Measurements from ENCODE around the gene SLC39A11. TPM values are rescaled to one million over a fixed set of nuclear protein-coding genes. Genes with fewer than 3 reads are reported as not detected.

SLC39A11 gene
- total RNA-seq, 6 donors from 2014 or later = 16.3 to 57.6 (median 29.5) TPM

GRCh38 chr17:73105431-73105830 lies 12.9 kb upstream of the SLC39A11 start:
- no peaks in the 10 kb centered on the region for H3K27me3 ChIP-seq
- no peaks in the 10 kb centered on the region for H3K4me1 ChIP-seq
- H3K9me3 ChIP-seq = no peaks in the 10 kb centered on the region
- H3K36me3 ChIP-seq = no peaks in the 10 kb centered on the region
- ATAC-seq (ENCODE audit: low FRiP score in 2 of 2) (no peak), DNase-seq (no peak)
- TF ChIP-seq POLR2AphosphoS5 (IDR thresholded peaks at IDR 0.05) (no peak), POLR2A (IDR thresholded peaks at IDR 0.05) (no peak), EP300 (IDR thresholded peaks at IDR 0.05) (no peak), CTCF (IDR thresholded peaks at IDR 0.05) (no peak)
- WGBS, 2 donors = 61 to 87% methylated on average over 1 of the region's 1 CpG
- H3K4me3 ChIP-seq = no peak overlapping the region
- no peak overlapping the region for H3K27ac ChIP-seq

- H3K27me3 ChIP-seq = no peaks in the 10 kb centered on the region
- no peaks in the 10 kb centered on the region for H3K4me1 ChIP-seq
- no peak overlapping the region for H3K4me3 ChIP-seq
- no peaks in the 10 kb centered on the region for H3K36me3 ChIP-seq
- no peak for TF ChIP-seq POLR2A (IDR thresholded peaks at IDR 0.05)
- TF ChIP-seq EP300 (IDR thresholded peaks at IDR 0.05) = no peak
- no peak for TF ChIP-seq POLR2AphosphoS5 (IDR thresholded peaks at IDR 0.05)
- TF ChIP-seq CTCF (IDR thresholded peaks at IDR 0.05) = no peak
- WGBS, 2 donors = 83 to 91% methylated on average over 3 of the region's 3 CpGs
- DNase-seq = no peak
- no peak for ATAC-seq (ENCODE audit: low FRiP score in 2 of 2)
- no peaks in the 10 kb centered on the region for H3K9me3 ChIP-seq
- H3K27ac ChIP-seq = no peak overlapping the region
These were observed 12.0 kb upstream of the SLC39A11 start for GRCh38 chr17:73104450-73104849.

- Histone ChIP-seq H3K9me3 (no peaks in the 10 kb centered on the region), H3K4me3 (no peak overlapping the region), H3K4me1 (no peaks in the 10 kb centered on the region), H3K36me3 (no peaks in the 10 kb centered on the region), H3K27ac (no peak overlapping the region), H3K27me3 (no peaks in the 10 kb centered on the region)
- TF ChIP-seq POLR2AphosphoS5 (IDR thresholded peaks at IDR 0.05) (no peak), EP300 (IDR thresholded peaks at IDR 0.05) (no peak), CTCF (IDR thresholded peaks at IDR 0.05) (no peak), POLR2A (IDR thresholded peaks at IDR 0.05) (no peak)
- DNase-seq (peak in 1 of 2 donors; percentile 22), ATAC-seq (ENCODE audit: low FRiP score in 2 of 2) (no peak)
- 74 to 80% methylated on average over 12 of the region's 12 CpGs for WGBS, 2 donors
These were observed 11.3 kb upstream of the SLC39A11 start for GRCh38 chr17:73103641-73104335.

- Histone ChIP-seq H3K4me3 (no peak overlapping the region), H3K9me3 (no peaks in the 10 kb centered on the region), H3K36me3 (no peaks in the 10 kb centered on the region), H3K4me1 (peaks cover 0 to 5% (median 2%) of the 10 kb centered on the region in 4 donors), H3K27ac (no peak overlapping the region), H3K27me3 (no peaks in the 10 kb centered on the region)
- no peak for DNase-seq
- no peak for ATAC-seq (ENCODE audit: low FRiP score in 2 of 2)
- TF ChIP-seq POLR2A (IDR thresholded peaks at IDR 0.05) (no peak), POLR2AphosphoS5 (IDR thresholded peaks at IDR 0.05) (no peak), EP300 (IDR thresholded peaks at IDR 0.05) (no peak), CTCF (IDR thresholded peaks at IDR 0.05) (no peak)
- WGBS, 2 donors = 84 to 89% methylated on average over 6 of the region's 6 CpGs
These were observed 8.5 kb upstream of the SLC39A11 start for GRCh38 chr17:73101031-73101430.

- no peak overlapping the region for H3K27ac ChIP-seq
- H3K4me1 ChIP-seq = peaks cover 0 to 5% (median 2%) of the 10 kb centered on the region in 4 donors
- no peaks in the 10 kb centered on the region for H3K9me3 ChIP-seq
- no peaks in the 10 kb centered on the region for H3K36me3 ChIP-seq
- WGBS, 2 donors = 95 to 97% methylated on average over 2 of the region's 2 CpGs
- DNase-seq (no peak), ATAC-seq (ENCODE audit: low FRiP score in 2 of 2) (no peak)
- no peaks in the 10 kb centered on the region for H3K27me3 ChIP-seq
- TF ChIP-seq EP300 (IDR thresholded peaks at IDR 0.05) (no peak), CTCF (IDR thresholded peaks at IDR 0.05) (no peak), POLR2A (IDR thresholded peaks at IDR 0.05) (no peak), POLR2AphosphoS5 (IDR thresholded peaks at IDR 0.05) (no peak)
- no peak overlapping the region for H3K4me3 ChIP-seq
These were observed 7.9 kb upstream of the SLC39A11 start for GRCh38 chr17:73100363-73100762.

Data from upper lobe of left lung (tissue), 6 donors.